PC-3 (cell line): ENCODE measurements around the gene FRG2. TPM values are rescaled to one million over a fixed set of nuclear protein-coding genes. Genes with fewer than 3 reads are reported as not detected.

Source experiments
- ATAC-seq: fragments of 200-7000 bp; cut with Tn5 transposase; 2 replicates; pipeline ENCODE4 v1.9.1; 2020; ENCODE audit warnings: mild to moderate bottlenecking, moderate library complexity
- BruUV-seq: library from RNA; stranded (reverse); fragments of 400-500 nt; replicated peaks from 2 replicates; lab custom pipeline; 2021; lab: Mats Ljungman, UMichigan
- CTCF ChIA-PET: fragments of 300-600 bp; sonication (Branson Sonifier 250); formaldehyde crosslinking; loops from one replicate; lab custom pipeline; 2022; ENCODE audit warnings: antibody characterized with exemption; lab: Charles Lee
- POLR2A ChIA-PET: fragments of 300-600 bp; sonication (Branson Sonifier 250); formaldehyde crosslinking; loops from one replicate; lab custom pipeline; 2022; ENCODE audit warnings: antibody characterized with exemption; ENCODE audit not compliant: unreplicated experiment; lab: Charles Lee
- DNase-seq: peaks from one replicate; pipeline ENCODE4 v3.0.0-alpha.2; 2015
- H2AFZ ChIP-seq: fragments of 300-600 bp; sonication (generic); 2 replicates; pipeline ENCODE4 v1.6.0; 2016; ENCODE audit warnings: antibody characterized with exemption, low read length
- H3F3A ChIP-seq: fragments of 300-600 bp; sonication (generic); one replicate; pipeline ENCODE4 v1.6.0; 2017; ENCODE audit warnings: antibody characterized with exemption, low read length, control low read depth, mild to moderate bottlenecking; ENCODE audit not compliant: unreplicated experiment
- H3K27ac ChIP-seq: fragments of 300-600 bp; sonication (generic); 2 replicates; pipeline ENCODE4 v1.5.1; 2016; ENCODE audit warnings: mild to moderate bottlenecking, low read length
- H3K27me3 ChIP-seq: fragments of 300-600 bp; sonication (generic); 2 replicates; pipeline ENCODE4 v1.6.1; 2016; ENCODE audit warnings: low read length, mixed read lengths
- H3K36me3 ChIP-seq: fragments of 300-600 bp; sonication (generic); 2 replicates; pipeline ENCODE4 v1.6.1; 2016; ENCODE audit warnings: low read depth, mixed run types, low read length, mixed read lengths
- H3K4me1 ChIP-seq: fragments of 300-600 bp; sonication (generic); 2 replicates; pipeline ENCODE4 v1.5.1; 2016; ENCODE audit warnings: low read length; ENCODE audit not compliant: insufficient read depth
- H3K4me2 ChIP-seq: fragments of 300-600 bp; sonication (generic); 2 replicates; pipeline ENCODE4 v1.6.0; 2016; ENCODE audit warnings: low read length
- H3K4me3 ChIP-seq: fragments of 300-600 bp; sonication (generic); 2 replicates; pipeline ENCODE4 v1.5.1; 2016; ENCODE audit warnings: mild to moderate bottlenecking, low read length, mixed read lengths
- H3K79me2 ChIP-seq: fragments of 300-600 bp; sonication (generic); 2 replicates; pipeline ENCODE4 v1.6.1; 2017; ENCODE audit warnings: low read length, mixed read lengths
- H3K9ac ChIP-seq: fragments of 300-600 bp; sonication (generic); 2 replicates; pipeline ENCODE4 v1.6.0; 2016; ENCODE audit warnings: mild to moderate bottlenecking, low read length
- H3K9me2 ChIP-seq: fragments of 300-600 bp; sonication (generic); replicated peaks from 2 replicates; pipeline ENCODE4 v1.6.1; 2016; ENCODE audit warnings: mixed run types, low read length, mixed read lengths
- H3K9me3 ChIP-seq: fragments of 300-600 bp; sonication (generic); 2 replicates; pipeline ENCODE4 v1.6.1; 2016; ENCODE audit warnings: low read length, mixed read lengths
- H4K20me1 ChIP-seq: fragments of 300-600 bp; sonication (generic); 2 replicates; pipeline ENCODE4 v1.6.1; 2016; ENCODE audit warnings: low read length, mixed read lengths
- EZH2 ChIP-seq: fragments of 300-600 bp; sonication (generic); IDR thresholded peaks from one replicate; pipeline ENCODE4 v1.6.1; 2017; ENCODE audit warnings: antibody characterized with exemption, mild to moderate bottlenecking, low read length; ENCODE audit not compliant: unreplicated experiment
- EZH2phosphoT487 ChIP-seq: fragments of 300-600 bp; sonication (generic); IDR thresholded peaks from 2 replicates; pipeline ENCODE4 v1.6.1; 2018; ENCODE audit warnings: mild to moderate bottlenecking, antibody characterized with exemption, low read length, borderline replicate concordance
- intact Hi-C: fragments of 100-400 bp; cut with micrococcal nuclease; formaldehyde crosslinking; loops from 2 replicates; pipeline ENCODE4 v1.9.0; 2023
- total RNA-seq: library from RNA; depleted of rRNA; stranded (reverse); fragments of >200 nt; gene quantifications from 2 replicates; pipeline ENCODE4 v1.2.3, GENCODE V29; 2014; rRNA removed
- TF ChIP-seq, protein P1 (sequence below): fragments of 300-600 bp; sonication (generic); conservative IDR thresholded peaks from 2 replicates; pipeline ENCODE4 v1.5.1; 2017; ENCODE audit warnings: antibody characterized with exemption, low read depth, mild to moderate bottlenecking, low read length

The FRG2 gene
- total RNA-seq, 1 experiment from 2014 or later = 0.47 TPM

DNA sequence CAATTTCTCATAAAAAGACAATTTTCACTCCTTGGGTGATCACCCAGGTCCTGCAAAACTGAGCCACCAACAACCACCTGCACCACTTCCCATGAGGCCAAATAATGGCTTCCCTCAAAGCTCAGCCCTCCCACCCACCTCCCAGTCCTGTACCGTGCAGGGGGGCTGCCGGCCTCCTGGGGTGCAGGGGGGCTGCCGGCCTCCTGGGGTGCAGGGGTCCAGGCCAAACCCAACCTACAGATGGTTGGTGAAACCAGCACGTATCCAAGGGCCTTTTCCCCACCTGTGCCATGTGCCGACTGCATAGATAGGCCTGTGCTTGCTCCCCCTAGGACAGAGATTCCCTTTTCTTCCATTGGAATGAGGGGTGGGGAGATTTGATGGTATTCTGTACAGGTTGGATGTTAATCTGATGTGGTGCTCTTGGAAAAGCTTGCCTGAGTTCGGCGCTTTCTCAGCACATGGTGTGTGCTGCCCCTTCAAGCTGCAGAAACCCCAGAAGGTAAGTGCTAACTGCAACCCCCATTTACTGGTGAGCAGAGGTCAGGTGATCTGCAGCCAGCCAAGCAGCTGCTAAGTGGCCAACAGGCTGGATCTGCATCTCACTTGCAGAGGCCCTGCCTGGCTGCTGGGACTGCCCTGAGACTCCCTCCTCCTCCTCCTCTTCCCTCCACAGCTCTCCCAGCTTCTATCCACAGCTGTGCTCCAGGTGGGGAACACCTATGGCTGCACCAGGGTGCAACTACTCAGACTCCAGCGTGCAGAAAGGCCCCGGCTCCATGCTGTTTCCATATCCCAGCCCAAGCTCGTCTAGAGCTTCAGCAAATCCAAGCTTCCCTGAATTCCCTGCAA, 47.6 kb downstream of the FRG2 start:
- intact Hi-C loops = no loop called here
- Histone ChIP-seq H3K4me1 (no peaks in the 10 kb centered on the region), H3K36me3 (no peaks in the 10 kb centered on the region), H3K4me2 (no peak overlapping the region), H4K20me1 (no peaks in the 10 kb centered on the region), H2AFZ (no peak overlapping the region), H3F3A (no peaks in the 10 kb centered on the region), H3K9me2 (no peaks in the 10 kb centered on the region), H3K9me3 (no peaks in the 10 kb centered on the region), H3K79me2 (no peaks in the 10 kb centered on the region), H3K27ac (no peak overlapping the region), H3K9ac (no peak overlapping the region), H3K27me3 (no peaks in the 10 kb centered on the region), H3K4me3 (no peak overlapping the region)
- CTCF ChIA-PET = no interaction called here
- ATAC-seq = no peak
- BruUV-seq = no TSS peak
- DNase-seq = no peak
- POLR2A ChIA-PET = no interaction called here
- TF ChIP-seq EZH2 (no peak), EZH2phosphoT487 (no peak)
- TF ChIP-seq, protein P1, sequence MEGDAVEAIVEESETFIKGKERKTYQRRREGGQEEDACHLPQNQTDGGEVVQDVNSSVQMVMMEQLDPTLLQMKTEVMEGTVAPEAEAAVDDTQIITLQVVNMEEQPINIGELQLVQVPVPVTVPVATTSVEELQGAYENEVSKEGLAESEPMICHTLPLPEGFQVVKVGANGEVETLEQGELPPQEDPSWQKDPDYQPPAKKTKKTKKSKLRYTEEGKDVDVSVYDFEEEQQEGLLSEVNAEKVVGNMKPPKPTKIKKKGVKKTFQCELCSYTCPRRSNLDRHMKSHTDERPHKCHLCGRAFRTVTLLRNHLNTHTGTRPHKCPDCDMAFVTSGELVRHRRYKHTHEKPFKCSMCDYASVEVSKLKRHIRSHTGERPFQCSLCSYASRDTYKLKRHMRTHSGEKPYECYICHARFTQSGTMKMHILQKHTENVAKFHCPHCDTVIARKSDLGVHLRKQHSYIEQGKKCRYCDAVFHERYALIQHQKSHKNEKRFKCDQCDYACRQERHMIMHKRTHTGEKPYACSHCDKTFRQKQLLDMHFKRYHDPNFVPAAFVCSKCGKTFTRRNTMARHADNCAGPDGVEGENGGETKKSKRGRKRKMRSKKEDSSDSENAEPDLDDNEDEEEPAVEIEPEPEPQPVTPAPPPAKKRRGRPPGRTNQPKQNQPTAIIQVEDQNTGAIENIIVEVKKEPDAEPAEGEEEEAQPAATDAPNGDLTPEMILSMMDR = no peak

Other genes with a start within 250 kb of the FRG2 start
- gene FRG1, start 86.4 kb downstream of the FRG2 start, total RNA-seq = 19.0 and 22.4 TPM in 2 replicates
- gene DBET, start 37.2 kb upstream of the FRG2 start, total RNA-seq = not detected in 2 replicates
- not detected in 2 replicates for gene DUX4, start 146.5 kb upstream of the FRG2 start, total RNA-seq